ENCODE measurements around the gene FHIP2A.
"Not testable (repeated sequence)": the region's sequence is repeated elsewhere in the genome, so short reads cannot be mapped to it uniquely, and the experiment has no call there.

The FHIP2A gene

GRCh38 chr10:114825513-114826253, 4.1 kb downstream of the FHIP2A start:
- H3K27ac Mint-ChIP-seq = peak overlapping the region; percentile 25
- peaks cover 38% of the 10 kb centered on the region for H3K4me1 Mint-ChIP-seq
- ATAC-seq (ENCODE audit: low read depth) (no peak), DNase-seq (ENCODE audit: low spot score in 2 of 2) (no peak)
- H3K36me3 Mint-ChIP-seq = peaks cover 4% of the 10 kb centered on the region
- no peaks in the 10 kb centered on the region for H3K27me3 Mint-ChIP-seq
- no peaks in the 10 kb centered on the region for H3K9me3 Mint-ChIP-seq
- H3K4me3 Mint-ChIP-seq = no peak overlapping the region

GRCh38 chr10:114829160-114829909, 7.8 kb downstream of the FHIP2A start:
- no peaks in the 10 kb centered on the region for H3K27me3 Mint-ChIP-seq
- H3K27ac Mint-ChIP-seq = no peak overlapping the region
- ATAC-seq (ENCODE audit: low read depth) (no peak), DNase-seq (ENCODE audit: low spot score in 2 of 2) (no peak)
- no peaks in the 10 kb centered on the region for H3K9me3 Mint-ChIP-seq
- peaks cover 14% of the 10 kb centered on the region for H3K36me3 Mint-ChIP-seq
- peaks cover 29% of the 10 kb centered on the region for H3K4me1 Mint-ChIP-seq
- H3K4me3 Mint-ChIP-seq = no peak overlapping the region

DNA sequence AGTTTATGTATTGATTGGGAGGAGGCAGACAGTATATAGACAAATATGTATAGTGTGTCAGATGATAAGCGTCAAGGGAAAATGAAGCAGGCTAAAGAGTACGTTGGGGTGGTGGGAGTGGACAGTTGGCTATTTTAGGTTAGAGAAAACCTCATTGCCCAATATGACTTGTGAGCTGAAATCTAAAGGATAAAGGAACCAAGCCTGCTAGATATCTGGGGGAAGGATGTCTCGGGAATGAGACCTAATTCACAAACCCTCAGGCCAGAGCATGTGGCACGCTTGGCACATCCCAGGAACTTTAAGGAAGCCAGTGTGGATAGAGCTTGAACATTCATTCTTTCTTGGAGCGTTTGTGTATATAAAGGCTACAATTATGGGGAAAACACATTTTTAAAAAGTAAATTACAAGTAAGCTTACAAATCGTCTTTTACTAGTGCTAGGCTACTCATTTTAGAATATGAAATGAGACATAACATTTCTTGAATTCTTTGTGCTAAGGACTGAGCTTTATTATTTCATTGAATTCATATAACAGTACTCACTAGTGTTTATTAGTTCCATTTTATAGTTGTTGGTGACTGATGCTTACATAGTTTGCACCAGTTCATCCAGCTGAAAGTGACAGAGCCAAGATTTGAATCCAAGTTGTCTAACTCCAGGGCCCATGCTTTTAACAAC, 9.7 kb downstream of the FHIP2A start:
- DNase-seq (ENCODE audit: low spot score in 2 of 2) (no peak), ATAC-seq (ENCODE audit: low read depth) (no peak)
- Mint-ChIP-seq H3K27ac (no peak overlapping the region), H3K4me1 (peaks cover 20% of the 10 kb centered on the region), H3K27me3 (no peaks in the 10 kb centered on the region), H3K4me3 (no peak overlapping the region), H3K36me3 (peaks cover 16% of the 10 kb centered on the region), H3K9me3 (no peaks in the 10 kb centered on the region)

GRCh38 chr10:114837690-114838089, 16.1 kb downstream of the FHIP2A start:
- Mint-ChIP-seq H3K9me3 (no peaks in the 10 kb centered on the region), H3K27me3 (no peaks in the 10 kb centered on the region), H3K4me1 (no peaks in the 10 kb centered on the region), H3K4me3 (no peak overlapping the region), H3K27ac (no peak overlapping the region), H3K36me3 (peaks cover 25% of the 10 kb centered on the region)
- ATAC-seq (ENCODE audit: low read depth) = no peak
- no peak for DNase-seq (ENCODE audit: low spot score in 2 of 2)

- H3K27me3 Mint-ChIP-seq = no peaks in the 10 kb centered on the region
- ATAC-seq (ENCODE audit: low read depth) (no peak), DNase-seq (ENCODE audit: low spot score in 2 of 2) (no peak)
- no peaks in the 10 kb centered on the region for H3K9me3 Mint-ChIP-seq
- no peaks in the 10 kb centered on the region for H3K4me1 Mint-ChIP-seq
- no peak overlapping the region for H3K4me3 Mint-ChIP-seq
- H3K36me3 Mint-ChIP-seq = peaks cover 28% of the 10 kb centered on the region
- no peak overlapping the region for H3K27ac Mint-ChIP-seq
These were observed 18.3 kb downstream of the FHIP2A start for GRCh38 chr10:114839901-114840300.

DNA sequence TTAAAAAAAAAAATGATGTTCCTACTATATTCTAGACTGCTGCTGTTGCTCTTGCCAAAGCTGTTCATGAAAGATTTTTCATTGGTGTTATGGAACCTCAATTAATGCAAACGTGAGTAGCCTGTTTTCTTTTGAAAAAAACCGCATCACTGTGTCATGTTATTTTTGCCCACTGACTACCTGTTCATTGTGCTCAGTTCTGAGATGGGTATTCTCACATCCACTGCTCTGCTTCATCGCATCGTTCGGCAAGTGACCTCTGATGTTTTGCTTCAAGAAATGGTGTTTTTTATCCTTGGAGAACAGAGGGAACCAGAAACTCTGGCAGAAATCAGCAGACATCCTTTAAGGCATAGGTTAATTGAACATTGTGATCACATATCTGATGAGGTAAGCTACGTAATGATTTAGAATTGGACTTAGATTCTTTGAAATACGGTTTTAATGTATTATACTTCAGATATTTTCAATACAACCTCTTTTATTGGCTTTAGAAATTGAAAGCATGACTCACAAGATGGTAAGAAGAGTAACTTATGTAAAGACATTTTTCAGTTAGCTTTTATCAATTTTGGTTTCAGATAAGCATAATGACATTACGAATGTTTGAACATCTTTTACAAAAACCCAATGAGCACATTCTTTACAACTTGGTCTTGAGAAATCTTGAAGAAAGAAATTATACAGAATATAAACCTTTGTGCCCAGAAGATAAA, 24.6 kb downstream of the FHIP2A start:
- Mint-ChIP-seq H3K4me3 (no peak overlapping the region), H3K4me1 (no peaks in the 10 kb centered on the region), H3K36me3 (peaks cover 39% of the 10 kb centered on the region), H3K27me3 (no peaks in the 10 kb centered on the region), H3K9me3 (peaks cover 5% of the 10 kb centered on the region), H3K27ac (no peak overlapping the region)
- ATAC-seq (ENCODE audit: low read depth) (no peak), DNase-seq (ENCODE audit: low spot score in 2 of 2) (no peak)

- H3K9me3 Mint-ChIP-seq; H3K27ac Mint-ChIP-seq; ATAC-seq (ENCODE audit: low read depth); H3K4me1 Mint-ChIP-seq; DNase-seq (ENCODE audit: low spot score in 2 of 2); H3K27me3 Mint-ChIP-seq; H3K4me3 Mint-ChIP-seq: not testable (repeated sequence)
- H3K36me3 Mint-ChIP-seq = peaks cover 43% of the 10 kb centered on the region
These were observed 25.9 kb downstream of the FHIP2A start for GRCh38 chr10:114847517-114847916.

DNA sequence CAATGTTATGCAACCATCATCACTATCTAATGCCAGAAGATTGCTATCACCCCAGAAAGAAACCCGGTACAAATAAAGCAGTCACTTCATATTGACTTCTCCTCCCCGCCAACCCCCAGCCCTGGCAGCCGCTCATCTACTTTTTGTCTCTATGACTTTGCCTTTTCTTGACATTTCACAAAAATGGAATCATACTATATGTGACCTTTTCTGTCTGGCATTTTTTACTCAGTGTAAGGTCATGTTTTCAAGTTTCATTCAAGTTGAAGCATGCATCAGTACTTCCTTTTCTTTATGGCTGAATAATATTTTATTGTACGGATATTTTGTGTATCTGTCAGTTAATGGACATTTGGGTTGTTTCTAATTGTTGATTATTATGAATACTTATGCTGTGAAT, 28.1 kb downstream of the FHIP2A start:
- no peaks in the 10 kb centered on the region for H3K27me3 Mint-ChIP-seq
- H3K4me3 Mint-ChIP-seq = no peak overlapping the region
- no peak overlapping the region for H3K27ac Mint-ChIP-seq
- H3K36me3 Mint-ChIP-seq = peaks cover 40% of the 10 kb centered on the region
- DNase-seq (ENCODE audit: low spot score in 2 of 2) = no peak
- no peaks in the 10 kb centered on the region for H3K4me1 Mint-ChIP-seq
- no peak for ATAC-seq (ENCODE audit: low read depth)
- peaks cover 5% of the 10 kb centered on the region for H3K9me3 Mint-ChIP-seq

DNA sequence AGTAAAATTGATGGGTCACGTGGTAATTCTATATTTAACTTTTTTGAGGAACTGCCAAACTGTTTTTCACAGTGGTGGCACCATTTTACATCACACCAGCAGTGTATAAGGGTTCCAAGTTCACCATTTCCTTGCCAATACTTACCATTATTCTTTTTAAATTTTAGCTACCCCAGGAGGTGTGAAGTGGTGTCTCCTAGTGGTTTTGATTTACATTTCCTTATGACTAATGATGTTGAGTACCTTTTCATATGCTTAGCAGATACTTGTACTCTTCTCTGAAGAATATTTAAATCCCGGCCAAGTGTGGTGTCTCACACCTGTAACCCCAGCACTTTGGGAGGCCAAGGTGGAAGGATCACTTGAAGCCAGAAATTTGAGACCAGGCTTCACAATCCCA, 28.5 kb downstream of the FHIP2A start:
- Mint-ChIP-seq H3K27me3 (no peaks in the 10 kb centered on the region), H3K27ac (no peak overlapping the region), H3K36me3 (peaks cover 38% of the 10 kb centered on the region), H3K4me3 (no peak overlapping the region), H3K9me3 (peaks cover 5% of the 10 kb centered on the region), H3K4me1 (no peaks in the 10 kb centered on the region)
- no peak for ATAC-seq (ENCODE audit: low read depth)
- no peak for DNase-seq (ENCODE audit: low spot score in 2 of 2)

GRCh38 chr10:114851336-114851735, 29.8 kb downstream of the FHIP2A start:
- H3K27me3 Mint-ChIP-seq = no peaks in the 10 kb centered on the region
- no peak overlapping the region for H3K4me3 Mint-ChIP-seq
- DNase-seq (ENCODE audit: low spot score in 2 of 2) (no peak), ATAC-seq (ENCODE audit: low read depth) (no peak)
- no peak overlapping the region for H3K27ac Mint-ChIP-seq
- peaks cover 40% of the 10 kb centered on the region for H3K36me3 Mint-ChIP-seq
- H3K9me3 Mint-ChIP-seq = peaks cover 5% of the 10 kb centered on the region
- no peaks in the 10 kb centered on the region for H3K4me1 Mint-ChIP-seq

DNA sequence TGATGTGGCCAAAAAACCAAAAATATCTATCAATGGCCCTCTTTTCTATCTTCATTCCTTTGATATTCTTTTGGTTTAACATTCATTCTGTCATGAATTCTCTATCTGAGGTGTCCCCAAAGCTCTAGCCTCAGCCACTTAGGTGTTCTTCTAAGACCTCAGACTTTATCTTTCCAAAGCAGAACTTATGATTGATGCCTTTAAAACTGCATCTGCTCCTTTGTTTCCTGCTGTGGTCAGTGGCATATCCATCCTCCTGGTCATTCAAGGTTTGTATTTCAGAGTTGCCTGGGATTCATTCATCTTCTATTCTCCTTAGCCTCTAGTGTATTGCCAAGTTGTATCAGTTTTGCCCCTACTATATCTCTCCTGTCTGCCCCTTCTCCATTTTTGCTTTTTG, 30.6 kb downstream of the FHIP2A start:
- Mint-ChIP-seq H3K27me3 (no peaks in the 10 kb centered on the region), H3K4me3 (no peak overlapping the region), H3K36me3 (peaks cover 39% of the 10 kb centered on the region)

GRCh38 chr10:114854906-114855305, 33.3 kb downstream of the FHIP2A start:
- Mint-ChIP-seq H3K4me1 (no peaks in the 10 kb centered on the region), H3K27ac (no peak overlapping the region), H3K4me3 (no peak overlapping the region), H3K9me3 (no peaks in the 10 kb centered on the region), H3K27me3 (no peaks in the 10 kb centered on the region), H3K36me3 (peaks cover 30% of the 10 kb centered on the region)
- DNase-seq (ENCODE audit: low spot score in 2 of 2) = no peak
- ATAC-seq (ENCODE audit: low read depth) = no peak

More for the DNA sequence above, 30.6 kb downstream of the FHIP2A start:
- no peak overlapping the region for H3K27ac Mint-ChIP-seq
- H3K9me3 Mint-ChIP-seq = peaks cover 5% of the 10 kb centered on the region
- no peak for ATAC-seq (ENCODE audit: low read depth)
- DNase-seq (ENCODE audit: low spot score in 2 of 2) = no peak
- H3K4me1 Mint-ChIP-seq = no peaks in the 10 kb centered on the region

DNA sequence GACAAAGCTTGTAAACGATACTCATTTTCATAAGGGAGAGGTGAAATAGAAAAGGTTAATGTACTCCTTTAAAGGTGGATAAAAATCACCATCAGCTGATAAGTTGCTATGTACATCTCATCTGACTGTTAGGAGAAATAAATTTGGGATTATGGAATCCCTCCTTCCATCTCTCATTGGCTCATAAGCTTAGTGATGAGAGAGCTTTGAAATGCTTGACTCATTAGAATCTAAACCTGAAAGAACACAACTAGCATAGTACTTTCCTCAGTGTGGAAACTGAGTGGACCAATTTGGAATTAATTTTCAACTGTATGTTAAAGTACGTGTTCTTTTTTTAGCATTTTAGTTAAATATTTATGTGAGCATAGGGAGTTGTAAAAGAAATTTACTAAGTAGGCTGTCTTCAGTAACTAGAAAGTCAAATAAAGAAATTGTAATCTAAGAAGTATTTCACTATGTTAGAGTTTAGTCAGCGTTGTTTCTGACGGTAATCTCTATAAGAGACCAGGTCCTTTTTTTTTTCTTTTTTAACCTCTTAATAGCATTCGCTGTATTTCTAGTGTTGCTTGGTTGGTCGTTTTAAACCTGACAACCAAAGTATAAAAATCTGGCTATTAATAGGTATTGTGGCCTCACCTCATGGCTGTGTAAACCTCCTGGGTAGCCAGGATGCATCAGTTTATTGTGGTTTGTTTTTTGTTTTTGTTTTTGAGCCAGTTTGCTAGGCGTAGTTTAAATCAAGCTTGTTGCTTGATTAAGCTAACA, 34.4 kb downstream of the FHIP2A start:
- Mint-ChIP-seq H3K9me3 (no peaks in the 10 kb centered on the region), H3K4me1 (no peaks in the 10 kb centered on the region), H3K27me3 (no peaks in the 10 kb centered on the region), H3K4me3 (no peak overlapping the region), H3K27ac (no peak overlapping the region), H3K36me3 (peaks cover 30% of the 10 kb centered on the region)
- ATAC-seq (ENCODE audit: low read depth) (no peak), DNase-seq (ENCODE audit: low spot score in 2 of 2) (no peak)
